ENCODE results near the gene TM7SF3.

TM7SF3 gene

DNA sequence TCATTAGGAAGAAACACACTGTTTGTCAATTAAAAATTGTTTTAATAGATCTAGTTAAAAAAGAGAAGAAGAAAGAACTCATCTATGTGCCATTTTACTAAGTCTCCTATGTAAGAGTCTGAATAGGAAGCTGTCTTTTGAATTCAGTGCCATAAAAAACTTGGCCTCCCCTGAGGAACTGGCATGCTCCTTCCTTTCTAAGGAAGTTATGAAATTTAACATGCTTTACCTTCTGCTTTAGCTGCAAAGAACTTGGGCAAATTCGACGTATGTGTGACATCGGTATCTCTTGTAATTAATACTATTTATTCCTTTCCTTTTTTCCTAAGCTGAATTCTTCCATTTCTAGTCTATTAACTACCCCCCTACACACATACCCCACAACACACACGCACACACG is 12.5 kb downstream of the TM7SF3 start:
- TF ChIP-seq, protein P1, sequence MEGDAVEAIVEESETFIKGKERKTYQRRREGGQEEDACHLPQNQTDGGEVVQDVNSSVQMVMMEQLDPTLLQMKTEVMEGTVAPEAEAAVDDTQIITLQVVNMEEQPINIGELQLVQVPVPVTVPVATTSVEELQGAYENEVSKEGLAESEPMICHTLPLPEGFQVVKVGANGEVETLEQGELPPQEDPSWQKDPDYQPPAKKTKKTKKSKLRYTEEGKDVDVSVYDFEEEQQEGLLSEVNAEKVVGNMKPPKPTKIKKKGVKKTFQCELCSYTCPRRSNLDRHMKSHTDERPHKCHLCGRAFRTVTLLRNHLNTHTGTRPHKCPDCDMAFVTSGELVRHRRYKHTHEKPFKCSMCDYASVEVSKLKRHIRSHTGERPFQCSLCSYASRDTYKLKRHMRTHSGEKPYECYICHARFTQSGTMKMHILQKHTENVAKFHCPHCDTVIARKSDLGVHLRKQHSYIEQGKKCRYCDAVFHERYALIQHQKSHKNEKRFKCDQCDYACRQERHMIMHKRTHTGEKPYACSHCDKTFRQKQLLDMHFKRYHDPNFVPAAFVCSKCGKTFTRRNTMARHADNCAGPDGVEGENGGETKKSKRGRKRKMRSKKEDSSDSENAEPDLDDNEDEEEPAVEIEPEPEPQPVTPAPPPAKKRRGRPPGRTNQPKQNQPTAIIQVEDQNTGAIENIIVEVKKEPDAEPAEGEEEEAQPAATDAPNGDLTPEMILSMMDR (IDR thresholded peaks at IDR 0.05) = no peak

DNA sequence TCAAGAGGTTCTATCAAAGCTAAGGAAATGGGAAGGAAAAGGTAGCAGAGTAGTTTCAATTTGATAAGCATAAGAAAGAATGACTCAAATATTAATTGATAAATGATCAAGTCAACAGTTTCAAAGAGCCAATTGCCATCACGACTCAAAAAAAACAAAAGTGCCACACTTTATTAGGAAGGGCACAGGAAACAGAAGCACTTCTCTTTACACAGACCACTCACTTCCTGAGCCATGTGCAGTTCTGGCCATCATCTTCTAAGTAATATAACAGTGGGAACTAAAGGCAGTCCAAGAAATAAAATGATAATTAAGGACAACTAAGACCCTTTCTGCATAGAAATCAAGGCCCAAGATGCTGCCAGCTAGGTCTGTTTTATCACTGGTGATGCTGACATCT is 13.2 kb downstream of the TM7SF3 start:
- TF ChIP-seq, protein P1 (IDR thresholded peaks at IDR 0.05) = no peak

DNA sequence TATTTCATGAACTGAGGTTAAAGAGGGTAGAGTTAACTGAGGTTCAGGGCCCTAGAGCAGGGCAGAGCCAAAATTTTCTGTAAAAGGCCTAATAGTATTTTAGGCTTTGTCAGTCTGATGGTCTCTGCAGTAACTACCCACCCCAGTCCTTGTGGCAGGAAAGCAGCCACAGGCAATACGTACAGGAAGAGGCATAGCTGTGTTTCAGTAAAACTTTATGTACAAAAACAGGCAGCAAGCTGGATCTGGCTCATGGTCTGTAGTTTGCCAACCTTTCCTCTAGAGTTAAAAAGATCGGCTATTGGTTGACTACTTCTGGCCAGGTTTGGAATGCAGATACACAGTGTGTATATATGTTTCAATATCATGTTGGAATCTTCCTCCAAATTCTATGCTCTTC is 17.2 kb downstream of the TM7SF3 start:
- TF ChIP-seq, protein P1 (IDR thresholded peaks at IDR 0.05) = no peak

DNA sequence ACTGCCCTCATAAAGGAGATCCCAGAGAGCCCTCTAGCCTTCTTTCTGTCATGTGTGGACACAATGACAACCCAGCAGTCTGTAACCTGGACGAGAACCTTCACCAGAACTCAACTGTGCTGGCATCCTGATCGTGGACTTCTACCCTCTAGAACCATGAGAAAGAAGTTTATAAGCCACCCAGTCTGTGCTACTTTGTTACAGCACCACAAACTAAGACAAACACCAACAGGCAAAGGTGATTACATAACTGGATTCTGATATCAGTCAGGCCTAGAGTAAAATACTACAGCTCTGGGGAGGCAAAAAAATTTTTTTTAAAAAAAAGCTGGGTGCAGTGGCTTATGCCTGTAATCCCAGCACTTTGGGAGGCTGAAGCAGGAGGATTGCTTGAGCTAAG is 18.5 kb downstream of the TM7SF3 start:
- TF ChIP-seq, protein P1 (IDR thresholded peaks at IDR 0.05) = no peak

DNA sequence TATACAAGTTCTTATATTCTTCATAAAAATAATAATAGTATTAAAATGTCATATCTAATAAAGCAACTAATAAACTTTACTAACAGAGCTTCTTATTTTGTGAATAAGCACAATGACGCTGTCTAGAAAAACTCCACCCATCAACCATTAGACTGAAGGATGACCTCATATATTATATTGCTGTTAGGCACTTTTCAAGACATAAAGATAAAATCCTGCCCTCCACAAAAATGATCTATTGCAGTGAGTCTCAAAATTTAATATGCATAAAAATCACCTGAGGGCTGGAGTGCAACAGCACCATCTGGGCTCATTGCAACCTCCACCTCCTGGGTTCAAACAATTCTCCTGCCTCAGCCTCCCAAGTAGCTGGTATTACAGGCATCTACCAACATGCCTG is 20.1 kb downstream of the TM7SF3 start:
- TF ChIP-seq, protein P1 (IDR thresholded peaks at IDR 0.05) = no peak

DNA sequence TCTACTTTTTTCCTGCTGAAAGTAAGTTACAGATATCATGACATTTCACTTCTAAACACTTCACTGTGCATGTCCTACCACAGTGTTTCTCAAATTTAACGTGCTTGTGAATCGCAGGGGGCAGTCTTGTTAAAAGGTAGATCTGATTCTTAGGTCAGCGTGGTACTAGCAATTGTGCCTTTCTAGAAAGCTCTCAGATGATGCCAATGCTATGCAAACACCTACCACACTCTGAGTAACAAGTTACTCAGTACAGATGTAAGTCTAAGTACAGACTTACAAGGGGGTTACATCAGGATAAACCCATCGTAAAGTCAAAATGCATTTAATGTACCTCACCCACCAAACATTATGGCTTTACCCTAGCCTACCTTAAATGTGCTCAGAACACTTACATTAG is 22.4 kb downstream of the TM7SF3 start:
- TF ChIP-seq, protein P1 (IDR thresholded peaks at IDR 0.05) = no peak

DNA sequence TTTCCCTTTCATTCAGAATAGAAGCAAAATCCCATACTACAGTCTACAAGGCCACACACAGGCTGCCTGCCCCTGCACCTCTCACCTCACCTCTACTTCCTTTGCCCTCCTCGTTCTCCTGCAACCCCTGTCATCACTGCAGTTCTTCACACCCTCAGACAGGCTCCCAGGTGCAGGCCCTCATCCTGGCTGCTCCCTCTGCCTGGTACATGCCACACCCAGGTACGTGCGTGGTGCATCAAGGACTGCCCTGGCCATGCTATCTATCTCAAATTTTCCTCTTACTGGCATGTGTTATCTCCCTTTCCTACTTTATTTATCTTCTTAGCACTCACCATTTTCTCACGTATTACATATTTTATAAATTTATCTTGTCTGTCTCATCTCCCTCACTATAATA is 24.3 kb downstream of the TM7SF3 start:
- TF ChIP-seq, protein P1 (IDR thresholded peaks at IDR 0.05) = no peak

DNA sequence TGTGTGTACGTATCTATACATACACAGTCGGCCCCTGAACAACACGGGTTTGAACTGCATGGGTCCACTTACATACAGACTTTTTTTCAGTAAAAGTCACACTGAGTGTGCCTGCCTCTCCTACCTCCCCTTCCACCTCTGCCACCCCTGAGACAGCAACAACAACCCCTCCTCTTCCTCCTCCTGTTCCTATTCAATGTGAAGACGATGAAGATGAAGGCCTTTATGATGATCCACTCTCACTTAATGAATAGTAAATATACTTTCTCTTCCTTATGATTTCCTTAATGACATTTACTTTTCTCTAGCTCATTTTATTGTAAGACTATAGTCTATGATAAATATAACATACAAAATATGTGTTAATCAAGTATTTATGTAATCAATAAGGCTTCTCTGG is 25.5 kb downstream of the TM7SF3 start:
- TF ChIP-seq, protein P1 (IDR thresholded peaks at IDR 0.05) = no peak

All from LNCAP (cell line).